A549 (cell line): ENCODE measurements around the gene FEM1A. TPM values are rescaled to one million over a fixed set of nuclear protein-coding genes. Genes with fewer than 3 reads are reported as not detected.

Source experiments
- ATAC-seq, 2 experiments: fragments of 200-7000 bp in 1 of 2; fragments of >200 bp in 1 of 2; cut with Nextera tagmentation in 1 of 2; cut with Tn5 transposase in 1 of 2; 3 replicates each; pipeline versions ENCODE4 v1.8.0 to v1.9.1; 2018 to 2020; ENCODE audit warnings: mild to moderate bottlenecking in 1 of 2, moderate library complexity in 1 of 2
- CTCF ChIA-PET: fragments of 300-600 bp; sonication (Branson Sonifier 250); formaldehyde crosslinking; extraction: SDS; loops from one replicate; lab custom pipeline; 2021; ENCODE audit warnings: antibody characterized with exemption, inconsistent platforms; lab: Yijun Ruan, JAX
- POLR2A ChIA-PET: fragments of 350-600 bp; formaldehyde crosslinking; extraction: SDS; loops from one replicate; lab custom pipeline; 2021; ENCODE audit warnings: antibody characterized with exemption, inconsistent platforms; lab: Yijun Ruan, JAX
- DNase-seq, 2 experiments: peaks; one replicate each; pipeline versions ENCODE4 v3.0.0 to v3.0.0-alpha.2; 2011 to 2016; ENCODE audit warnings: low read depth in 1 of 2, low spot score in 1 of 2
- FAIRE-seq: peaks from 2 replicates; lab custom pipeline; 2011; peaks lifted over from hg19 to GRCh38; lab: Jason Lieb, UNC
- H3K27ac ChIP-seq, 2 experiments: fragments of >200 bp; sonication (Bioruptor Twin); formaldehyde crosslinking; 3 replicates each; pipeline ENCODE4 v1.5.1; 2016 to 2017
- H3K4me1 ChIP-seq: fragments of >200 bp; sonication (Bioruptor Twin); formaldehyde crosslinking; 3 replicates; pipeline ENCODE4 v1.6.1; 2016
- H3K4me2 ChIP-seq: fragments of >200 bp; sonication (Bioruptor Twin); formaldehyde crosslinking; 3 replicates; pipeline ENCODE4 v1.6.1; 2016
- H3K4me3 ChIP-seq: fragments of >200 bp; sonication (Bioruptor Twin); formaldehyde crosslinking; 3 replicates; pipeline ENCODE4 v1.5.1; 2016
- H3K9me3 ChIP-seq: fragments of >200 bp; sonication (Bioruptor Twin); formaldehyde crosslinking; 3 replicates; pipeline ENCODE4 v1.6.1; 2016
- EHF ChIP-seq: fragments of 250-450 bp; sonication (Bioruptor Pico); IDR thresholded peaks from 2 replicates; pipeline ENCODE4 v1.5.0; 2020; ENCODE audit warnings: mild to moderate bottlenecking
- EHMT2 ChIP-seq: fragments of 200-600 bp; sonication (generic); IDR thresholded peaks from 2 replicates; pipeline ENCODE4 v1.6.1; 2016; ENCODE audit warnings: antibody characterized with exemption, low read depth, mild to moderate bottlenecking, moderate library complexity
- EP300 ChIP-seq, 2 experiments: fragments of >200 bp; sonication (Bioruptor Twin); formaldehyde crosslinking; IDR thresholded peaks; 2 replicates in 1 of 2; 3 replicates in 1 of 2; pipeline ENCODE4 v1.6.1; 2016 to 2017
- ESRRA ChIP-seq: fragments of 150-350 bp; IDR thresholded peaks from 2 replicates; pipeline ENCODE4 v1.6.1; 2014; ENCODE audit warnings: mild to moderate bottlenecking, low read length, borderline replicate concordance
- FOSB ChIP-seq: fragments of 250-450 bp; sonication (Bioruptor Pico); IDR thresholded peaks from 2 replicates; pipeline ENCODE4 v1.5.0; 2020; ENCODE audit warnings: mild to moderate bottlenecking, moderate library complexity
- FOSL2 ChIP-seq, 2 experiments: fragments of 450-650 bp in 1 of 2; fragments of >200 bp in 1 of 2; sonication (Bioruptor Twin) in 1 of 2; formaldehyde crosslinking; IDR thresholded peaks; 2 replicates each; pipeline versions ENCODE4 v1.5.0 to v1.6.1; 2016 to 2020; ENCODE audit warnings: mild to moderate bottlenecking in 1 of 2, moderate library complexity in 1 of 2
- GATA3 ChIP-seq: IDR thresholded peaks from 2 replicates; pipeline ENCODE4 v1.6.1; 2012; ENCODE audit warnings: borderline replicate concordance
- HOXB5 ChIP-seq: fragments of 250-450 bp; sonication (Bioruptor Pico); IDR thresholded peaks from 2 replicates; pipeline ENCODE4 v1.5.0; 2020; ENCODE audit warnings: mild to moderate bottlenecking, moderate library complexity
- JUNB ChIP-seq: fragments of >200 bp; sonication (Bioruptor Twin); formaldehyde crosslinking; IDR thresholded peaks from 2 replicates; pipeline ENCODE4 v1.6.1; 2016
- NPAS2 ChIP-seq: fragments of 250-450 bp; sonication (Bioruptor Pico); IDR thresholded peaks from 2 replicates; pipeline ENCODE4 v1.8.0; 2022; ENCODE audit warnings: mild to moderate bottlenecking, moderate library complexity, borderline replicate concordance
- NR3C1 ChIP-seq: fragments of >200 bp; sonication (Bioruptor Twin); formaldehyde crosslinking; IDR thresholded peaks from 3 replicates; pipeline ENCODE4 v1.6.1; 2017
- POLR2A ChIP-seq: IDR thresholded peaks from 2 replicates; pipeline ENCODE4 v1.6.1; 2012; ENCODE audit warnings: mild to moderate bottlenecking, low read length
- RFX5 ChIP-seq: fragments of 450-650 bp; IDR thresholded peaks from 2 replicates; pipeline ENCODE4 v1.7.1; 2014; ENCODE audit warnings: antibody characterized with exemption, mild to moderate bottlenecking, moderate library complexity
- SREBF2 ChIP-seq: fragments of 450-650 bp; IDR thresholded peaks from 2 replicates; pipeline ENCODE4 v1.6.1; 2014; ENCODE audit warnings: mild to moderate bottlenecking, moderate library complexity
- TFCP2L1 ChIP-seq: fragments of 250-450 bp; sonication (Bioruptor Pico); IDR thresholded peaks from 2 replicates; pipeline ENCODE4 v1.5.0; 2021; ENCODE audit warnings: mild to moderate bottlenecking
- ZC3H11A ChIP-seq: fragments of 450-650 bp; IDR thresholded peaks from 2 replicates; pipeline ENCODE4 v1.6.1; 2014; ENCODE audit warnings: antibody characterized with exemption, mild to moderate bottlenecking
- ZFP36 ChIP-seq: fragments of 450-650 bp; IDR thresholded peaks from 2 replicates; pipeline ENCODE4 v1.6.1; 2014; ENCODE audit warnings: borderline replicate concordance; ENCODE audit not compliant: partially characterized antibody
- WGBS: methylation state at CpG from one replicate; pipeline ENCODE4 v1.1.6; 2017; ENCODE audit errors: missing lambda C conversion rate; 5-methylcytosine and 5-hydroxymethylcytosine counted together
- polyA plus RNA-seq, 4 experiments: library from polyadenylated mRNA; depleted of rRNA in 3 of 4; stranded (reverse); fragments of >200 nt; fragmentation: RNase III in 1 of 4; extraction: RNeasy Plus Mini Kit Qiagen cat#74134 plus additional on column Dnase treatment in 1 of 4; gene quantifications; 2 replicates in 3 of 4; 3 replicates in 1 of 4; pipeline ENCODE4 v1.2.3, GENCODE V29; 2011 to 2017
- TF ChIP-seq, protein P1 (sequence below): fragments of 250-450 bp; sonication (Bioruptor Pico); IDR thresholded peaks from 2 replicates; pipeline ENCODE4 v1.5.0; 2020; ENCODE audit warnings: low read depth, mild to moderate bottlenecking, moderate library complexity
- TF ChIP-seq, protein P2 (sequence below): fragments of 450-650 bp; IDR thresholded peaks from 2 replicates; pipeline ENCODE4 v1.6.1; 2014; ENCODE audit warnings: antibody characterized with exemption
- TF ChIP-seq, protein P3 (sequence below): IDR thresholded peaks from 2 replicates; pipeline ENCODE4 v1.6.1; 2012
- TF ChIP-seq, protein P4 (sequence below): fragments of 250-450 bp; sonication (Bioruptor Pico); IDR thresholded peaks from 2 replicates; pipeline ENCODE4 v1.5.0; 2021; ENCODE audit warnings: mild to moderate bottlenecking, moderate library complexity, borderline replicate concordance

The FEM1A gene
- polyA plus RNA-seq, 2 of the 4 experiments (the other 2 are of a cell fraction), result 3.2 to 4.1 TPM

DNA sequence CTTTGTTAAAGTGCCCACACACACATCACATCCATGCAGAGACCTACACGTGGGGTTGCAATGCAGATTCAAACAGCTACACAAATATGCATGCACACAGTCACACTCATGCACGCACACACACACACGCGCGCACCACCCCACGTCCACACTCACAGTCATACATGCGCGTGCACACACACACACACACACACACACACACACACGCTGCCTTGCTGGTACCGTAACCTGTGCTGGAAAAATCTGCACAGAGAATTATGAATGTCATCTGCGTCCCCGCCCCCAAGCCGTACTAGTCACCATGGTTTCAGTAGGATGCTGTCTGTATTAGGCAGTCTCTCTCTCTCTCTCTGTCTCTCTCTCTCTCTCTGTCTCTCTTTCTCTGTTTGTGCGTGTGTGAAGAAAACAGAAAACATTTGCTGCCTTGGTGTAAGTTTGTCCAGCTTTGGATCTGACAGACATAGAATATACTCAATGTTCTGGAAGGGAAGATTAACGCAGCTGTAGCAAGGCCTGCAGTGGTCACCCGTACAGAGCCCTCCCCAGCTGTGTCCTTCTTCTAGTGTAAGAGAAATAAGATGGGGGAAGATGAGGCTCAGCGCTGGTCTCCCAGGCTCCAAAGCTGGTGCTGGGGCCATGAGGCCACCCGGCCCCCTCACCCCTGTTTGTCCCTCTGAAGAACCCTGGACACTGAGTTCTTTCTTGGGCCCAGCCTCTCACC lies 41.5 kb upstream of the FEM1A start:
- DNase-seq (no peak), ATAC-seq (peak in 1 of 2 experiments; percentile 62; a peak in 2 of 6 replicates), FAIRE-seq (no peak)
- TF ChIP-seq GATA3, result no peak
- TF ChIP-seq TFCP2L1 (CRISPR knock-in tag), result no peak
- no peak for TF ChIP-seq NR3C1
- no peak for TF ChIP-seq ESRRA
- TF ChIP-seq ZFP36, result no peak
- TF ChIP-seq FOSL2 (IDR thresholded peaks at IDR 0.05), result no peak
- no peak for TF ChIP-seq FOSL2 (CRISPR knock-in tag; IDR thresholded peaks at IDR 0.05)
- Histone ChIP-seq H3K27ac (no peak overlapping the region), H3K9me3 (no peaks in the 10 kb centered on the region), H3K4me1 (peaks cover 3% of the 10 kb centered on the region; the same call in 2 of the 3 replicates), H3K4me2 (no peak overlapping the region), H3K4me3 (no peak overlapping the region)
- WGBS, result 69% methylated on average over 18 of the region's 18 CpGs
- ChIA-PET CTCF (interaction anchor here (0.9 to 2.2 kb wide), 3 partner anchors 18 to 55 kb away, joined by 3 to 9 read pairs (median 3); partner anchors contain the start of gene FEM1A), POLR2A (no interaction called here)

DNA sequence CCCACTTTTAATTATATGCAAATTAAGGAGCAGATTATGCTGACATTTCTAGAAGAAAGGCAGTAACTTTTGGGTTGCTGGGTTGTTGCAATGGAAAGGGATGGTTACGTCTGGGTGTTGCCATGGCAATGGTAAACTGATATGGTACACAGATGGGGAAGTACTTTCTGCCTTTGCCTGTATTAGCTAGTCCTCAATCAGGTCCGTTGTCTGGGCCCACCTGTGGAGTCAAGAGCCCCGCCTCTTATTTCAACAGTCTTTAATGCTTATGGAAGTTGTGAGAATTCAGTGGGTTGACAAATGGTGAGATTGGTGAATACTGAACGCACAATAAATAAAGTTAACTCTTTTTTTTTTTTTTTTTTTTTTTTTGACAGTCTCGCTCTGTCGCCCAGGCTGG lies 37.3 kb upstream of the FEM1A start:
- no peak for TF ChIP-seq EHF (CRISPR knock-in tag)
- no peak for TF ChIP-seq NPAS2 (CRISPR knock-in tag)
- TF ChIP-seq, protein P1, sequence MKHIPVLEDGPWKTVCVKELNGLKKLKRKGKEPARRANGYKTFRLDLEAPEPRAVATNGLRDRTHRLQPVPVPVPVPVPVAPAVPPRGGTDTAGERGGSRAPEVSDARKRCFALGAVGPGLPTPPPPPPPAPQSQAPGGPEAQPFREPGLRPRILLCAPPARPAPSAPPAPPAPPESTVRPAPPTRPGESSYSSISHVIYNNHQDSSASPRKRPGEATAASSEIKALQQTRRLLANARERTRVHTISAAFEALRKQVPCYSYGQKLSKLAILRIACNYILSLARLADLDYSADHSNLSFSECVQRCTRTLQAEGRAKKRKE (CRISPR knock-in tag), result no peak
- TF ChIP-seq ZC3H11A, result no peak
- TF ChIP-seq, protein P2, sequence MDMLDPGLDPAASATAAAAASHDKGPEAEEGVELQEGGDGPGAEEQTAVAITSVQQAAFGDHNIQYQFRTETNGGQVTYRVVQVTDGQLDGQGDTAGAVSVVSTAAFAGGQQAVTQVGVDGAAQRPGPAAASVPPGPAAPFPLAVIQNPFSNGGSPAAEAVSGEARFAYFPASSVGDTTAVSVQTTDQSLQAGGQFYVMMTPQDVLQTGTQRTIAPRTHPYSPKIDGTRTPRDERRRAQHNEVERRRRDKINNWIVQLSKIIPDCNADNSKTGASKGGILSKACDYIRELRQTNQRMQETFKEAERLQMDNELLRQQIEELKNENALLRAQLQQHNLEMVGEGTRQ, result no peak
- no peak for TF ChIP-seq FOSB (CRISPR knock-in tag)
- no peak for TF ChIP-seq EHMT2
- TF ChIP-seq, protein P3, sequence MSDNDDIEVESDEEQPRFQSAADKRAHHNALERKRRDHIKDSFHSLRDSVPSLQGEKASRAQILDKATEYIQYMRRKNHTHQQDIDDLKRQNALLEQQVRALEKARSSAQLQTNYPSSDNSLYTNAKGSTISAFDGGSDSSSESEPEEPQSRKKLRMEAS, result no peak
- TF ChIP-seq ESRRA, result no peak
- TF ChIP-seq RFX5, result no peak
- no peak for TF ChIP-seq SREBF2
- no peak for TF ChIP-seq POLR2A
- TF ChIP-seq, protein P4, sequence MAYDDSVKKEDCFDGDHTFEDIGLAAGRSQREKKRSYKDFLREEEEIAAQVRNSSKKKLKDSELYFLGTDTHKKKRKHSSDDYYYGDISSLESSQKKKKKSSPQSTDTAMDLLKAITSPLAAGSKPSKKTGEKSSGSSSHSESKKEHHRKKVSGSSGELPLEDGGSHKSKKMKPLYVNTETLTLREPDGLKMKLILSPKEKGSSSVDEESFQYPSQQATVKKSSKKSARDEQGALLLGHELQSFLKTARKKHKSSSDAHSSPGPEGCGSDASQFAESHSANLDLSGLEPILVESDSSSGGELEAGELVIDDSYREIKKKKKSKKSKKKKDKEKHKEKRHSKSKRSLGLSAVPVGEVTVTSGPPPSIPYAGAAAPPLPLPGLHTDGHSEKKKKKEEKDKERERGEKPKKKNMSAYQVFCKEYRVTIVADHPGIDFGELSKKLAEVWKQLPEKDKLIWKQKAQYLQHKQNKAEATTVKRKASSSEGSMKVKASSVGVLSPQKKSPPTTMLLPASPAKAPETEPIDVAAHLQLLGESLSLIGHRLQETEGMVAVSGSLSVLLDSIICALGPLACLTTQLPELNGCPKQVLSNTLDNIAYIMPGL, result no peak
- no peak for TF ChIP-seq JUNB
- TF ChIP-seq HOXB5 (CRISPR knock-in tag), result no peak
- no peak for TF ChIP-seq EP300 (IDR thresholded peaks at IDR 0.05)
- TF ChIP-seq, all 56 proteins: peak for 0
- no peak overlapping the region for H3K27ac ChIP-seq
- no peak overlapping the region for H3K4me3 ChIP-seq
- CTCF ChIA-PET, result interaction anchor here (3.1 kb wide), 1 partner anchor 37 kb away, joined by 12 read pairs; the partner anchor contains the start of gene FEM1A
- DNase-seq, result no peak
- H3K4me1 ChIP-seq, result peaks cover under 1% of the 10 kb centered on the region; the same call in 1 of the 3 replicates
- WGBS, result 64% methylated on average over 5 of the region's 6 CpGs
- no peak overlapping the region for H3K4me2 ChIP-seq
- H3K9me3 ChIP-seq, result no peaks in the 10 kb centered on the region
- ATAC-seq, result no peak
- no peak for FAIRE-seq
- POLR2A ChIA-PET, result no interaction called here
